ENCODE measurements around the gene MEN1. TPM values are rescaled to one million over a fixed set of nuclear protein-coding genes. Genes with fewer than 3 reads are reported as not detected.

Gene MEN1
- total RNA-seq, 6 donors from 2014 or later, result 15.4 to 47.1 (median 24.4) TPM

DNA sequence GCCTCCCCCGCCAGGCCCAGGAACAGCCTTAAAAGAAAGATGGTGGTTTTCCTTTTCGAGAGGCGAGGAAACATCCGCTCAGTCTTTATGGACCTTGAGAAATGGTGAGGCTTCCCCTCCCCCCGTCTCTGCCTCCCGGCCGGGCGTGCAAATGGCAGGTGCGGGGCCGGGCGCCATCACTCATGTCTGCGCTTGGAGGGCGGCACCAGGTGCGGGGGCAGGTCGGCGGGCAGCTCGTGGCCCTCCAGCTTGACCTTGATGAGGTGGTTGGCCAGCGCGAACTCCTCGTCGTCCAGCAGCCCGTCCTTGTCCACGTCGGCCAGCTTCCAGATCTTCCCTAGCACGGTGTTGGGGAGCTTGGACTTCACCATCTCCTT lies 43.8 kb upstream of the MEN1 start:
- Histone ChIP-seq H3K27ac (peak overlapping the region; percentile 82 to 95 (median 88)), H3K4me3 (peak overlapping the region in 1 of 4 donors; percentile 6), H3K27me3 (no peaks in the 10 kb centered on the region), H3K9me3 (no peaks in the 10 kb centered on the region), H3K36me3 (peaks cover 2 to 48% (median 18%) of the 10 kb centered on the region in 4 donors), H3K4me1 (peaks cover 90 to 98% (median 94%) of the 10 kb centered on the region in 4 donors)
- WGBS, 2 donors, result 92 to 93% methylated on average over 14 to 25 of the region's 25 CpGs
- TF ChIP-seq EP300 (IDR thresholded peaks at IDR 0.05) (no peak), POLR2A (IDR thresholded peaks at IDR 0.05) (no peak), POLR2AphosphoS5 (IDR thresholded peaks at IDR 0.05) (no peak)
- TF ChIP-seq, protein P1, sequence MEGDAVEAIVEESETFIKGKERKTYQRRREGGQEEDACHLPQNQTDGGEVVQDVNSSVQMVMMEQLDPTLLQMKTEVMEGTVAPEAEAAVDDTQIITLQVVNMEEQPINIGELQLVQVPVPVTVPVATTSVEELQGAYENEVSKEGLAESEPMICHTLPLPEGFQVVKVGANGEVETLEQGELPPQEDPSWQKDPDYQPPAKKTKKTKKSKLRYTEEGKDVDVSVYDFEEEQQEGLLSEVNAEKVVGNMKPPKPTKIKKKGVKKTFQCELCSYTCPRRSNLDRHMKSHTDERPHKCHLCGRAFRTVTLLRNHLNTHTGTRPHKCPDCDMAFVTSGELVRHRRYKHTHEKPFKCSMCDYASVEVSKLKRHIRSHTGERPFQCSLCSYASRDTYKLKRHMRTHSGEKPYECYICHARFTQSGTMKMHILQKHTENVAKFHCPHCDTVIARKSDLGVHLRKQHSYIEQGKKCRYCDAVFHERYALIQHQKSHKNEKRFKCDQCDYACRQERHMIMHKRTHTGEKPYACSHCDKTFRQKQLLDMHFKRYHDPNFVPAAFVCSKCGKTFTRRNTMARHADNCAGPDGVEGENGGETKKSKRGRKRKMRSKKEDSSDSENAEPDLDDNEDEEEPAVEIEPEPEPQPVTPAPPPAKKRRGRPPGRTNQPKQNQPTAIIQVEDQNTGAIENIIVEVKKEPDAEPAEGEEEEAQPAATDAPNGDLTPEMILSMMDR (IDR thresholded peaks at IDR 0.05), result peak in 1 of 6 experiments; percentile 9
- DNase-seq, result no peak
- ATAC-seq (ENCODE audit: low FRiP score in 2 of 2), result no peak

DNA sequence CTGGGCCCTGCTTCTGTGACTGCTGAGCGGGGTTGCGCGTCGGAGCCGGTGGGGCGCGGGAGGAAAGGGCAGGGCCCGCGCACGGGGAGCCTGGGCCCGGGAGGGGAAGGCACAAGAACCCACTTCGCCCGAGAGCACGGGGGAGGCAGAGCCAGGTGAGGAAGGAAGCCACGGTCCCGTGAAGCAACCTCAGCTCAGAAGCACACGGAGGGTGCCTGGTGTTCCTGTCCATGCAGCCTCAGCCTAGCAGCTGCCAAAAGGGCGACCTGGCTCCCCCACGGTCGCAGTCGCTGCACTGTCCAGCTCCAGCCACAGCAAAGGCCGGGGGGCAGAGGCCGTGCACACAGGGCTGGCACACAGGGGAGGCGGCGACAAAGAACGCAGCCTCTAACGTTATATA lies 43.4 kb upstream of the MEN1 start:
- Histone ChIP-seq H3K4me1 (peaks cover 90 to 98% (median 93%) of the 10 kb centered on the region in 4 donors), H3K27me3 (no peaks in the 10 kb centered on the region), H3K4me3 (no peak overlapping the region), H3K36me3 (peaks cover 0 to 43% (median 18%) of the 10 kb centered on the region in 4 donors), H3K27ac (peak overlapping the region; percentile 82 to 95 (median 88)), H3K9me3 (no peaks in the 10 kb centered on the region)
- DNase-seq (no peak), ATAC-seq (ENCODE audit: low FRiP score in 2 of 2) (no peak)
- TF ChIP-seq EP300 (IDR thresholded peaks at IDR 0.05) (no peak), POLR2A (IDR thresholded peaks at IDR 0.05) (no peak), POLR2AphosphoS5 (IDR thresholded peaks at IDR 0.05) (no peak)
- TF ChIP-seq, protein P1 (IDR thresholded peaks at IDR 0.05), result no peak
- WGBS, 2 donors, result 79 to 82% methylated on average over 23 to 27 of the region's 27 CpGs

DNA sequence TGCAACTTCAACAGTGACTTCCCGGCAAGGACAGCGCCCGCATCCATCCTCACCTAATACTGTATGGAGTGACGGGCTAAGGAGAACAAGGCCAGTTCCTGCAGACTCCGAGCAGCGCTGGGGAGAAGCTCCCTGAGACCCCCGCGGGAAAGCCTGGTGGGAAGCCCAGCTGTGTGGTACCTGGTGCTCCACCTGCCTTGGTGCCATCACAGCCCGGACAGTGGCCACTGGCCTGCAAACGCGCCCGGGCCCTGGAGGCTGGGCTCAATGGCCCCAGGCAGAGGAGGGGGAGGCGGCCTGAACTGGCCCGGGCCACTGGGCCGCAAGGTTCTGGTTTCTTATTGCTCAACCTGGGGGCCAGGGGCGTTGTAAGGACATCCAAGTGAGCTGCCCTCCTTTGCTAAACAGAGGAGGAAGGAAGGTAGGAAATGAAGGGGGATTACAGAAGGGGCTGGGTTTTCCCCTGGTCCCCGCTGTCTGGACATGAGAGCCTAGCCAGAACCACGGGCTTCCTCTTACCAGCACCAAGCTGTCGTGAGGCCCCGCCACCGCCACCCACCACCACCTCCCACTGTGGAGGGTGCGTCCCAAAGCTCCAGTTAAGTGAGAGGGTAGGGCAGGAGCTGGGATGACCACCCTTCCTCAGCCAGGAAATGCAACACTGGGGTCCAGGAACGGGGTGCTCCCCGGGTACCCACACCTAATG lies 42.6 kb upstream of the MEN1 start:
- no peak for DNase-seq
- WGBS, 2 donors, result 71 to 78% methylated on average over 13 to 21 of the region's 24 CpGs
- H3K27ac ChIP-seq, result peak overlapping the region; percentile 82 to 95 (median 88)

DNA sequence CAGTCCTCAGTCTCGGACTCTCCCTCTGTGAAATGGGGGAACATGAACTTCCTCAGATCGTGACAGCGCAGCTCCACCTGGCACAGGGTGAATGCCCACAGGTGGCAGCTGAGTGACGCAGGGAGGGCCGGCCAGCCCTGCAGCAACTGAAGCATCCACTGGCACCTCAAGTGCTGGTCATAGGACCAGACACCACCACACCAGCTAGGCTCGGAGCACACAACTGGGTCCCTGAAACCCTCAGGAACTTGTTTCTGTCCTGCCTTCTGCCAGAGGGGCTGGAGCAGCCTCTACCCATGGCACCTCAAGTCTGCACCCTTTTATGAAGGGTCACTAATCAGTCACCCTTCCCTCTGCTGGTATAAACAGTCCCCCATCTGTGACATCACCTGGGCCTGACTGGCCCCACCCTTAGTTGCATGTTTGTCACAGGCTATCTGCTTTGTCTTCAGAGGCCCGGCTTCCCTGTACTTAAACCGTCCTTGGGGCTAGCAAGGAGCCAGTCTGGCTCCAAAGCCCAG lies 41.5 kb upstream of the MEN1 start:
- Histone ChIP-seq H3K36me3 (peaks cover 0 to 27% (median 18%) of the 10 kb centered on the region in 4 donors), H3K27ac (peak overlapping the region; percentile 82 to 95 (median 88)), H3K4me1 (peaks cover 89 to 96% (median 93%) of the 10 kb centered on the region in 4 donors), H3K27me3 (no peaks in the 10 kb centered on the region), H3K4me3 (no peak overlapping the region), H3K9me3 (no peaks in the 10 kb centered on the region)
- 79 to 85% methylated on average over 5 to 8 of the region's 8 CpGs for WGBS, 2 donors
- DNase-seq (no peak), ATAC-seq (ENCODE audit: low FRiP score in 2 of 2) (no peak)
- TF ChIP-seq EP300 (IDR thresholded peaks at IDR 0.05) (no peak), POLR2AphosphoS5 (IDR thresholded peaks at IDR 0.05) (no peak), POLR2A (IDR thresholded peaks at IDR 0.05) (no peak)
- TF ChIP-seq, protein P1 (IDR thresholded peaks at IDR 0.05), result no peak

More for the DNA sequence above, 42.6 kb upstream of the MEN1 start:
- Histone ChIP-seq H3K27me3 (no peaks in the 10 kb centered on the region), H3K4me1 (peaks cover 91 to 98% (median 94%) of the 10 kb centered on the region in 4 donors), H3K9me3 (no peaks in the 10 kb centered on the region), H3K4me3 (no peak overlapping the region), H3K36me3 (peaks cover 0 to 38% (median 18%) of the 10 kb centered on the region in 4 donors)
- ATAC-seq (ENCODE audit: low FRiP score in 2 of 2), result no peak
- no peak for TF ChIP-seq EP300 (IDR thresholded peaks at IDR 0.05)
- TF ChIP-seq, protein P1 (IDR thresholded peaks at IDR 0.05), result no peak
- no peak for TF ChIP-seq POLR2A (IDR thresholded peaks at IDR 0.05)
- TF ChIP-seq POLR2AphosphoS5 (IDR thresholded peaks at IDR 0.05), result no peak

Data from upper lobe of left lung (tissue), 6 donors.